ENCODE data around the gene DPP6.

- no peak for TF ChIP-seq POLR2A (IDR thresholded peaks at IDR 0.05; ENCODE audit: extremely low read depth, insufficient read length)
- TF ChIP-seq CTCF (IDR thresholded peaks at IDR 0.05; ENCODE audit: low read depth, low read length): no peak
These were observed 298.7 kb downstream of the DPP6 start for GRCh38 chr7:154350892-154351291.
